RWPE2 (cell line): ENCODE results near the gene IL1R2.

Experiments
- ATAC-seq: fragments of 200-7000 bp; cut with Tn5 transposase; 3 replicates; pipeline ENCODE4 v1.9.1; 2021; ENCODE audit warnings: low read depth
- DNase-seq: peaks from one replicate; pipeline ENCODE4 v3.0.0-alpha.2; 2020; ENCODE audit warnings: low spot score
- H3K27ac ChIP-seq: fragments of 450-650 bp; 2 replicates; pipeline ENCODE4 v1.5.1; 2017; ENCODE audit warnings: mild to moderate bottlenecking; ENCODE audit not compliant: poor library complexity, severe bottlenecking
- H3K27me3 ChIP-seq: fragments of 250-450 bp; sonication (Bioruptor Pico); 2 replicates; pipeline ENCODE4 v1.5.1; 2021; ENCODE audit warnings: mild to moderate bottlenecking, moderate library complexity; ENCODE audit not compliant: insufficient read depth, poor library complexity, severe bottlenecking
- H3K36me3 ChIP-seq: fragments of 250-450 bp; sonication (Bioruptor Pico); 2 replicates; pipeline ENCODE4 v1.5.1; 2020; ENCODE audit warnings: low read depth, mild to moderate bottlenecking, moderate library complexity
- H3K4me1 ChIP-seq: fragments of 250-450 bp; sonication (Bioruptor Pico); 2 replicates; pipeline ENCODE4 v1.5.1; 2021; ENCODE audit warnings: mild to moderate bottlenecking, moderate library complexity; ENCODE audit not compliant: insufficient read depth, poor library complexity, severe bottlenecking
- H3K4me3 ChIP-seq: fragments of 250-450 bp; sonication (Bioruptor Pico); 2 replicates; pipeline ENCODE4 v1.5.1; 2021; ENCODE audit warnings: mild to moderate bottlenecking, moderate library complexity; ENCODE audit not compliant: severe bottlenecking
- H3K9me3 ChIP-seq: fragments of 250-450 bp; sonication (Bioruptor Pico); 2 replicates; pipeline ENCODE4 v1.5.1; 2021; ENCODE audit warnings: mild to moderate bottlenecking, moderate library complexity; ENCODE audit not compliant: severe bottlenecking
- CTCF ChIP-seq: fragments of 450-650 bp; IDR thresholded peaks from one replicate; pipeline ENCODE4 v1.5.1; 2017; ENCODE audit warnings: mild to moderate bottlenecking, moderate library complexity; ENCODE audit not compliant: poor library complexity, severe bottlenecking

IL1R2 gene

DNA sequence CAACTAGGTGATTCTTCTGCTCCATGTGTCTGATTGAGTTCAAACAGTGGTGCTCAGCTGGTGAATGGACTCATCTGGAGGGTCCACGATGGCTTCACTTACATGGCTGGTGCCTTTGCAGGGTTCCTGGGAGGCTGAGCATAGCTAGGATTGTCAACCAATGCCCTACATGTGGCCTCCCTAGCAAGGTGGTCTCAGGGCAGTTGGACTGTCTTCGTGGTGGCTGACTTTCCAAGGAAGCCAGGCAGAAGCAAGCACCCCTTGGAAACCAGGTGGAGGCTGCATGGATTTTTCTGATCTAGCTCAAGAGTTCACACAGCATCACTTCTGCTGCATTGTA is 6.8 kb downstream of the IL1R2 start:
- Histone ChIP-seq H3K4me3 (no peak overlapping the region), H3K4me1 (peaks cover 13% of the 10 kb centered on the region), H3K9me3 (no peaks in the 10 kb centered on the region), H3K27ac (no peak overlapping the region), H3K27me3 (no peaks in the 10 kb centered on the region), H3K36me3 (no peaks in the 10 kb centered on the region)
- no peak for ATAC-seq
- no peak for TF ChIP-seq CTCF
- DNase-seq: no peak

DNA sequence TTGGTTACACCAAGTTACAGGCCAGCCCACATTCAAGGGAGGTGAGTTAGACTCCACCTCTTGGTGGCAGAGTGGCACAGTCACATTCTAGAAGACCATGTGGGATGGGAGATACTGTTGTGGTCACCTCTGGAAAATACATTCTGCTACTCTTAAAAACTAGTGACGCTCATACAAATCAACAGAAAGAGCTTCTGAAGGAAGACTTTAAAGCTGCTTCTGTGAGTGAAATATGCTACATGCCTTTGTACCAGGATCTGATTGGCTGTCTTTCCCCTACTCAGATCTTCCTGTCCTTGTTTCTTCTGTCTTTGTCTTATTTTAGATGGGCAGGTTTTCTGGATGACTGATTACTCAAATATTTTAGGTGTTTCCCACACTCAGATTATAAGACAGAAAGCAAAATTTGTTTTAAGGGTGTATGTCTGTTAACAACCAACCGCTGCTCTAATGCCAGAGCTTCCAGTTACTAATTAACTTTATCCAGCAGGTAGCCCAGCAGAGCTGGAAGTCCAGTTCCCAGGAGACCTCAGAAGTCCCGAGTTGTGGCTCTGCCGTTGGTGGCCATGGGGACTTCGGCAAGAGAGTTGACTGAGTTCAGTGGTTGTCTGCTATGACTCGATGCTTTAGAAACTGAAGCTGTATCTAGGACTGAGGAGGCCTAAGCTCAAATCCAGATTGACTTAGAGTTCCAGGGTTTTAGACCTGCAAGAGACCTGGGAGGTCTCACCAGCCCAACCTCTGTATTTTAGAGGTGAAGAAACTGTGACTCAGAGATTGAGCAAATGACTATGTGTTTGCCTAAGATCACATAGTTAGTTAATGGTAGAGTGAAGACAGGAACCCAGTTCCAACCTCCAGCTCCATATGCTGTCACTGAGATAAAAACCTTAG is 7.4 kb downstream of the IL1R2 start:
- Histone ChIP-seq H3K36me3 (no peaks in the 10 kb centered on the region), H3K27ac (peak overlapping the region; percentile 12), H3K27me3 (no peaks in the 10 kb centered on the region), H3K9me3 (no peaks in the 10 kb centered on the region), H3K4me1 (peaks cover 13% of the 10 kb centered on the region), H3K4me3 (no peak overlapping the region)
- no peak for DNase-seq
- ATAC-seq: peak; percentile 67
- TF ChIP-seq CTCF: no peak

GRCh38 chr2:102000012-102000411 is 8.3 kb downstream of the IL1R2 start:
- Histone ChIP-seq H3K4me1 (peaks cover 13% of the 10 kb centered on the region), H3K36me3 (no peaks in the 10 kb centered on the region), H3K9me3 (no peaks in the 10 kb centered on the region), H3K27ac (no peak overlapping the region), H3K4me3 (no peak overlapping the region), H3K27me3 (no peaks in the 10 kb centered on the region)
- no peak for DNase-seq
- TF ChIP-seq CTCF: no peak
- no peak for ATAC-seq

DNA sequence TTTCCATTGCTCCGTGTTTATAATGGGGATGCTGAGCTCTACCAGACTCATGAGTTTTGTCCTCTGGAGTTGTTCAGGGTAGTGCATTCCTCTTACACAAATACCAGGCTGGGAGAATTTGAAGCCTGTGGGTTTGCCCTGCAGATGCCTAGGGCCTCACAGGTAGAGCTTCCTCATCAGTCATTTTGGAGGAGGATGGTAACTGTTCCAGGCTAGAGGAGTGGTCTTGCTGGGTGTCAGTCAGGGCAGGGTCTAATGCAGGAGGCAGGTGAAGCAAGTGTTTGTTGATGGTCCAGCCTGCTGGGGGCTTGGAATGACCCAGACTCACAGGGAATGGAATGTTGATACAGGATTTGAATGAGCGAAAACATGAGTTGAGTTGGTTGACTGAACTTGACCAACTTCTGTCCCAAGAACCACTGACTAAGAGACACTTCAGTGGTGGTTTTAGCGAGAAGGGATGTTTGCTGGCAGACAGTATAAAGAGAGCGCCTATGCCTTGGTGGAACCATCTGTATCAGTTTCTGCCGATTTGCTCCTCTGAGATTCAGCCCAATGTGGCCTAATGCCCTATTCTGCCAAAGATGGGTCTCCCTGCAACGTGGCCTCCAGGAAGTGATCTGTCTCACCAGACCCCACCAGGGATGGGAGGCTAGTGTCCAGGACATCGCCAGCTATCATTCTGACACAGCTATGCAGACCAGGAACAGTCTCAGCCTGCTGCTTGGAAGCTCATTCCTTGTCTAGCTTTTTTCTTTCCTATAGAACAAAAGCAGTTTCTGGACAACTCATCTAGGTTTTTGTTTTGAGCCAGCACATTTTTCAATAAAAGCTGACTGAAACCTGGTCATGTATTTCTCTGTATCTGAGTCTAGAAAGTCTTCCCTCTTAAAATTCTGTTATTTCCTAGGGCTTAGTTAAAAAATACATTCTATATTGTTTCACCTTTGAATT is 9.3 kb downstream of the IL1R2 start:
- Histone ChIP-seq H3K36me3 (no peaks in the 10 kb centered on the region), H3K4me3 (no peak overlapping the region), H3K9me3 (no peaks in the 10 kb centered on the region), H3K27ac (peak overlapping the region; percentile 32), H3K27me3 (no peaks in the 10 kb centered on the region), H3K4me1 (peaks cover 13% of the 10 kb centered on the region)
- DNase-seq: no peak
- no peak for TF ChIP-seq CTCF
- no peak for ATAC-seq
